Pancreas (tissue), 10 donors: ENCODE results near the gene KCNH4. TPM values are rescaled to one million over a fixed set of nuclear protein-coding genes. Genes with fewer than 3 reads are reported as not detected.

Experiments
- ATAC-seq, 4 donors: fragments of 200-7000 bp; cut with Tn5 transposase; one replicate each; pipeline versions ENCODE4 v1.8.0 to v1.9.1; 2020; ENCODE audit warnings: mild to moderate bottlenecking in 4 of 4, moderate library complexity in 4 of 4
- DNase-seq, 6 donors: peaks; one replicate each; pipeline ENCODE4 v3.0.0-alpha.2; 2020
- FAIRE-seq: peaks from 2 replicates; lab custom pipeline; 2012; peaks lifted over from hg19 to GRCh38; lab: Jason Lieb, UNC
- H3K27ac ChIP-seq, 4 donors: fragments of 200-600 bp; sonication (generic); 1 replicate in 3 of 4; 2 replicates in 1 of 4; pipeline versions ENCODE4 v1.5.0 to v1.8.0; 2020
- H3K27me3 ChIP-seq, 4 donors: fragments of 200-600 bp; one replicate each; pipeline ENCODE4 v1.8.0; 2021
- H3K36me3 ChIP-seq, 3 donors: fragments of 200-600 bp; sonication (generic) in 1 of 3; one replicate each; pipeline versions ENCODE4 v1.5.0 to v1.8.0; 2020 to 2021
- H3K4me1 ChIP-seq, 3 donors: fragments of 200-600 bp; one replicate each; pipeline ENCODE4 v1.8.0; 2021
- H3K4me3 ChIP-seq, 4 donors: fragments of 200-600 bp; sonication (generic) in 2 of 4; one replicate each; pipeline versions ENCODE4 v1.5.0 to v1.8.0; 2020 to 2021
- H3K9me3 ChIP-seq, 4 donors: fragments of 200-600 bp; one replicate each; pipeline ENCODE4 v1.8.0; 2021
- CTCF ChIP-seq, 4 donors: fragments of 200-600 bp; sonication (generic) in 3 of 4; IDR thresholded peaks; one replicate each; pipeline versions ENCODE4 v1.5.0 to v1.8.0; 2021; ENCODE audit warnings: antibody characterized with exemption in 4 of 4
- WGBS, 2 donors: extraction: QIAGEN DNeasy Blood & Tissue Kit; methylation state at CpG; one replicate each; pipeline ENCODE4 v1.1.7; 2013; 5-methylcytosine and 5-hydroxymethylcytosine counted together
- intact Hi-C, 3 donors: fragments of 100-400 bp; cut with DNase I; formaldehyde crosslinking; loops; one replicate each; pipeline versions ENCODE4 v1.11.1 to v1.14.2; 2022
- polyA plus RNA-seq, 2 donors: library from polyadenylated mRNA; stranded (reverse); fragments of 200-250 nt; gene quantifications; one replicate each; pipeline ENCODE4 v1.2.3, GENCODE V29; 2013
- total RNA-seq, 6 donors: library from RNA; stranded (reverse); fragmentation: NEBNext Ultra II Directional in 4 of 6; extraction: Animal tissue kit (Norgen Biotek cat#: 25700) in 4 of 6; gene quantifications; one replicate each; pipeline versions ENCODE4 v1.2.1 to v1.2.4, GENCODE V29; 2021 to 2023
- donor health status: healthy with polysubstance abuse.
- donor health status: DM: no; HTN: no; CAD: no; lungs with moderate emphysema.
- donor health status: DM: no; HTN: no; CAD: no.
- donor health status: control.
- donor health status: control.
- donor health status: Bipolar disorder and iron deficiency.
- donor health status: DM: yes; HTN: yes; CAD: no.
- donor health status: DM: no; HTN: no; CAD: no.
- donor health status: DM: no; HTN: no; CAD: no.
- donor health status: DM: yes; HTN: yes; CAD: no.

Gene KCNH4
- total and polyA plus RNA-seq, 8 donors: 0.03 to 0.14 (median 0.08) TPM; not detected in 1

- DNase-seq (no peak), ATAC-seq (peak in 1 of 4 donors; percentile 4), FAIRE-seq (no peak)
- no peaks in the 10 kb centered on the region for H3K9me3 ChIP-seq
- WGBS, 2 donors: 71 to 81% methylated on average over 9 of the region's 9 CpGs
- H3K36me3 ChIP-seq: no peaks in the 10 kb centered on the region
- TF ChIP-seq CTCF (IDR thresholded peaks at IDR 0.05): no peak
- H3K4me3 ChIP-seq: peak overlapping the region in 3 of 4 donors; percentile 33 to 59 (median 49)
- no peaks in the 10 kb centered on the region for H3K27me3 ChIP-seq
- H3K27ac ChIP-seq: peak overlapping the region in 2 of 4 donors; percentile 62 to 71
- H3K4me1 ChIP-seq: peaks cover 0 to 7% (median 6%) of the 10 kb centered on the region in 3 donors
- intact Hi-C loops: no loop called here
These were observed 2.2 kb upstream of the KCNH4 start for GRCh38 chr17:42182927-42183734.

GRCh38 chr17:42181851-42182207 is 887 bp upstream of the KCNH4 start:
- intact Hi-C loops: no loop called here
- Histone ChIP-seq H3K27ac (no peak overlapping the region), H3K4me1 (peaks cover 0 to 7% (median 6%) of the 10 kb centered on the region in 3 donors)

GRCh38 chr17:42180411-42180921 is 476 bp downstream of the KCNH4 start:
- no peaks in the 10 kb centered on the region for H3K27me3 ChIP-seq
- no peak for TF ChIP-seq CTCF (IDR thresholded peaks at IDR 0.05)
- intact Hi-C loops: no loop called here
- H3K4me3 ChIP-seq: peak overlapping the region in 3 of 4 donors; percentile 7 to 46 (median 26)
- peaks cover 0 to 7% (median 6%) of the 10 kb centered on the region in 3 donors for H3K4me1 ChIP-seq
- FAIRE-seq (no peak), ATAC-seq (no peak), DNase-seq (peak in 1 of 6 donors; percentile 76)
- WGBS, 2 donors: 2 to 4% methylated on average over 30 to 33 of the region's 33 CpGs
- H3K9me3 ChIP-seq: no peaks in the 10 kb centered on the region
- H3K36me3 ChIP-seq: no peaks in the 10 kb centered on the region
- no peak overlapping the region for H3K27ac ChIP-seq

More at GRCh38 chr17:42181851-42182207, 887 bp upstream of the KCNH4 start:
- DNase-seq (no peak), FAIRE-seq (no peak), ATAC-seq (no peak)
- H3K4me3 ChIP-seq: no peak overlapping the region
- 76 to 80% methylated on average over 2 of the region's 2 CpGs for WGBS, 2 donors
- H3K27me3 ChIP-seq: no peaks in the 10 kb centered on the region
- H3K9me3 ChIP-seq: no peaks in the 10 kb centered on the region
- no peaks in the 10 kb centered on the region for H3K36me3 ChIP-seq
- no peak for TF ChIP-seq CTCF (IDR thresholded peaks at IDR 0.05)

GRCh38 chr17:42179911-42180410 is 981 bp downstream of the KCNH4 start:
- no peak for FAIRE-seq
- intact Hi-C loops: no loop called here
- Histone ChIP-seq H3K9me3 (no peaks in the 10 kb centered on the region), H3K27ac (no peak overlapping the region), H3K4me3 (no peak overlapping the region), H3K27me3 (no peaks in the 10 kb centered on the region), H3K36me3 (no peaks in the 10 kb centered on the region), H3K4me1 (peaks cover 0 to 7% (median 6%) of the 10 kb centered on the region in 3 donors)
- ATAC-seq: peak; percentile 21 to 53 (median 39)
- WGBS, 2 donors: 17 to 21% methylated on average over 16 to 20 of the region's 20 CpGs
- TF ChIP-seq CTCF (IDR thresholded peaks at IDR 0.05): no peak
- DNase-seq: peak in 5 of 6 donors; percentile 47 to 81 (median 60)
